ENCODE results near the gene CATSPERE. TPM values are rescaled to one million over a fixed set of nuclear protein-coding genes. Genes with fewer than 3 reads are reported as not detected.

Gene CATSPERE
- total RNA-seq, 2 donors from 2014 or later = 0.50 to 0.62 TPM

DNA sequence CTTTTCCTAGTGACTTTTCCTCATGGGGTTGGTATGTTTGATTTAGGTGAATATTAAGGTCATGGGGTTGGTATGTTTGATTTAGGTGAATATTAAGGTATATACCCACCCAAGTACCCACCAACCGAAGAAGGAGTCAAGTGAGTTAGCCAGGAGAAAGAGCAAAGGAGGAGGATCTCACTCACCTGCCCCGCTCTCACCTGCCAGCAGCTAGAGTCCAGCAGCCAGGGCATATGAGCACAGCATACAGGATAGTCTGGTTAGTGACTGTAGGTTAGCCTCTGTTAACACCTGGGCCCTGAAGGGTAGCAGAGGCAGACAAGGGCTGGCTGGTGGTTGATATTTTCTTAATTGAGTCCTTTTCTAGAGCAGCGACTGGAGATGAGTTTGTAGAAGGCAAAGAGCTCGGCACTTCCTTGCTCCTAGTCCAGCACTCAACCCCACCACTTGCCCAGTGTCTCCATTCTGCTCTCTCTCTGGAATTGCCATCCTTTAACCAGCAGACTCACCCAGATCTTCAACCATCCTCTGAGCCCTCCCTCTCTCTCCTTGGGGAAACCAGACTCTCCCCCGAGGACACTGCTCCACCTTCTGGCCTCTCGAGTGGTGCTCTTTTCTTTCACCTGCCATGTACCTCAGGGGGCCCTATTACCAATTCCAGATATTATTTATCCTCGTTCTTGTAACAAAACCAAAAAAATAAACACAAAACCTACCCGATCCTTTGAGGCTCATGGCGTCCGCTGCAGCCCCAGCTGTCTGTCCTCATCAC, 175.6 kb downstream of the CATSPERE start:
- ATAC-seq (no peak), DNase-seq (ENCODE audit: low spot score in 2 of 2) (no peak)
- H3K36me3 Mint-ChIP-seq = peaks cover 0 to 1% of the 10 kb centered on the region in 2 donors
- no peak overlapping the region for H3K27ac Mint-ChIP-seq
- no peaks in the 10 kb centered on the region for H3K9me3 Mint-ChIP-seq

DNA sequence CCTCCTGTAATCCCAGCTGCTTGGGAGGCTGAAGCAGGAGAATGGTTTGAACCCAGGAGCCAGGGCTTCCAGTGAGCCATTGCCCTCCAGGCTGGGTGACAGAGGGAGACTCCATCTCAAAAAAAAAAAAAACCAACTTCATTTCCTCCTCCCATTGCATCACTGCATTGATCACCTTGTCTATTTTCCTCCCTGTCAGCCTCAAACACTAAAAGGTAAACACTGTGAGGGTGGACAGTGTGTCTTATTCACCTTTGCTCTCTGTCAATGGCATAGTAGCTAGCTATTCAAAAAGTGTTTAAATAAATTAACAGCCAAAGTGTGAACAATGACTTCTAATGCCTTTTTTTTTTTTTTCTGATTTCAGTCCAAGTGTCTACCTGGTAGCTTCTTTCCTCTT, 178.5 kb downstream of the CATSPERE start:
- no peak for DNase-seq (ENCODE audit: low spot score in 2 of 2)
- no peaks in the 10 kb centered on the region for H3K36me3 Mint-ChIP-seq
- no peaks in the 10 kb centered on the region for H3K9me3 Mint-ChIP-seq
- ATAC-seq = no peak
- no peak overlapping the region for H3K27ac Mint-ChIP-seq

GRCh38 chr1:244640917-244641316, 179.8 kb downstream of the CATSPERE start:
- Mint-ChIP-seq H3K27ac (no peak overlapping the region), H3K9me3 (no peaks in the 10 kb centered on the region), H3K36me3 (no peaks in the 10 kb centered on the region)
- ATAC-seq (no peak), DNase-seq (ENCODE audit: low spot score in 2 of 2) (no peak)

DNA sequence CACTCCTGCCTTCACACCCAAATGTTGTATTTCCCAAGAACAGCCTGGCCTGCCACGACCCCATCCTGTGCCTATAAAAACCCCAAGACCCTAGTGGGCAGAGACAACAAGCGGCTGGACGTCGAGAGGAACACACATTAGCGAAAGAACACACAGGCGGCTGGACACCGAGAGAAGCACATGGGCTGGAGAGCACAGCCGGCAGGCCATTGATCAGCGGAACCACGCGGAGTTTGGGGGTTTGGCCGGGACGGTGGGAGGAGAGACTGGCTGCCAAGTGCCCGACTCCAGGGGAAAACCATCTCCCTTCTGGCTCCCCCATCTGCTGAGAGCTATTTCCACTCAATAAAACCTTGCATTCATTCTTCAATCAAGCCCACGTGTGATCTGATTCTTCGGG, 181.5 kb downstream of the CATSPERE start:
- no peak for DNase-seq (ENCODE audit: low spot score in 2 of 2)
- H3K36me3 Mint-ChIP-seq = no peaks in the 10 kb centered on the region
- ATAC-seq = no peak
- H3K27ac Mint-ChIP-seq = no peak overlapping the region
- no peaks in the 10 kb centered on the region for H3K9me3 Mint-ChIP-seq

GRCh38 chr1:244642988-244643387, 181.9 kb downstream of the CATSPERE start:
- Mint-ChIP-seq H3K36me3 (no peaks in the 10 kb centered on the region), H3K9me3 (no peaks in the 10 kb centered on the region), H3K27ac (no peak overlapping the region)
- DNase-seq (ENCODE audit: low spot score in 2 of 2) (no peak), ATAC-seq (no peak)

- H3K27ac Mint-ChIP-seq = no peak overlapping the region
- no peaks in the 10 kb centered on the region for H3K9me3 Mint-ChIP-seq
- no peak for DNase-seq (ENCODE audit: low spot score in 2 of 2)
- ATAC-seq = no peak
- no peaks in the 10 kb centered on the region for H3K36me3 Mint-ChIP-seq
These were observed 184.3 kb downstream of the CATSPERE start for GRCh38 chr1:244645414-244645813.

- Mint-ChIP-seq H3K36me3 (no peaks in the 10 kb centered on the region), H3K9me3 (no peaks in the 10 kb centered on the region), H3K27ac (no peak overlapping the region)
- ATAC-seq (no peak), DNase-seq (ENCODE audit: low spot score in 2 of 2) (no peak)
These were observed 184.8 kb downstream of the CATSPERE start for GRCh38 chr1:244645890-244646289.

DNA sequence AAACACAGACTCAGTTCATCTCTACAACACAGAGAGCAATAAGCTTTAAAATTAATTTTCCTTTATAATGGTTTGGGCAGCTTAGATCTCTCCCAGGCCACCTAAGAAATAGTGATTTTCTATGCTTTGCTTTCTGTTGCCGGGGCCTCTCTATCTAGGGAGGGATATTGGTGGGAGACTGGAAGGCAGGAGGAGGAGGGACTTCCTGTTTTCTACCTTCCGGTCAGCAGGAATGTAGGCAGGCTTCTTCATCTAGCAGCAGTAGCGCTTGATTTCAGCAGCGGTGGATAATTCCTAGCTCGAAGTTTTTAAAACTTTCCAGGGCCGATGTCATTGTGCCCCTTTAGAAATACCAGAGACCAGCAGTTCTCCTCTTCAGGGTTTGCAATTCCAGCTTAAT, 186.7 kb downstream of the CATSPERE start:
- DNase-seq (ENCODE audit: low spot score in 2 of 2) (no peak), ATAC-seq (no peak)
- H3K27ac Mint-ChIP-seq = no peak overlapping the region
- peaks cover 7% of the 10 kb centered on the region in 2 donors for H3K9me3 Mint-ChIP-seq
- peaks cover 9 to 10% of the 10 kb centered on the region in 2 donors for H3K36me3 Mint-ChIP-seq

DNA sequence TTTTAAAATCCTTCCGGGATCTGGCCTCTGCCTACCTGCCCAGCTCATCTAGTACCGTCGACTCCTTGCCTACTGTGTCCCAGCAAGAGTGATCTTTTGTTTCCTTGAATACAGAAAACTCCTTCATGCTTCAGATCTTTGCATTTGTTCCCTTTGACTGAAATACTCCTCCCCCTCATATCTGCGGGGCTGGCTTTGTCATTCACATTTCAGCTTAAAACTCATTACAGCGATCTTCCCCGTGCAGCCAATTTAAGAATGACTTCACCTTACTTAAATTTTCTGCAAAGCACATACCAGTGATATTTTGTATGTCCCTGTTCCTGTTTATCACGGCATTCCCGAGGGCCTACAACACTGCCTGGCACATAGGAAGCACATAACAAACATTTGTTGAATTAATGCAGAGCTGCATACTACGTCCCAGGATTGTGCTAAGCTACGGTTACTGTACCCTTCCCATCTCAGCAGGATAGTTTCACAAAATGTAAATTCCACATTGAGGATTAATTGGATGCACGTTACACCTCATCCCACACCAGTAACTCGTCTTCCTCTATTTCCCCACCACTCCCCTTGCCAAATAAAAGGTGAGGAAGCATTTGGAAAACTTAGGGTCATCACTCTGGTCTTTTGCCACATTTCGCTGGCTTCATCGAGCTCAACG, 191.0 kb downstream of the CATSPERE start:
- DNase-seq (ENCODE audit: low spot score in 2 of 2) (no peak), ATAC-seq (no peak)
- H3K27ac Mint-ChIP-seq = peak overlapping the region; percentile 84 to 87
- peaks cover 7% of the 10 kb centered on the region in 2 donors for H3K9me3 Mint-ChIP-seq
- peaks cover 13 to 14% of the 10 kb centered on the region in 2 donors for H3K36me3 Mint-ChIP-seq

- Mint-ChIP-seq H3K27ac (peak within 1 kb of the TSS; percentile 84 to 87), H3K36me3 (peaks cover 18 to 20% of the 10 kb centered on the region in 2 donors), H3K9me3 (peaks cover 7% of the 10 kb centered on the region in 2 donors)
- DNase-seq (ENCODE audit: low spot score in 2 of 2) (peak; percentile 95 to 99), ATAC-seq (peak; percentile 94 to 95)
These were observed 191.8 kb downstream of the CATSPERE start, which contains the start of gene DESI2 for GRCh38 chr1:244652623-244653438. DESI2 (plus strand) TSS chr1:244653126; CDS start chr1:244653314, 188 bp downstream.

DNA sequence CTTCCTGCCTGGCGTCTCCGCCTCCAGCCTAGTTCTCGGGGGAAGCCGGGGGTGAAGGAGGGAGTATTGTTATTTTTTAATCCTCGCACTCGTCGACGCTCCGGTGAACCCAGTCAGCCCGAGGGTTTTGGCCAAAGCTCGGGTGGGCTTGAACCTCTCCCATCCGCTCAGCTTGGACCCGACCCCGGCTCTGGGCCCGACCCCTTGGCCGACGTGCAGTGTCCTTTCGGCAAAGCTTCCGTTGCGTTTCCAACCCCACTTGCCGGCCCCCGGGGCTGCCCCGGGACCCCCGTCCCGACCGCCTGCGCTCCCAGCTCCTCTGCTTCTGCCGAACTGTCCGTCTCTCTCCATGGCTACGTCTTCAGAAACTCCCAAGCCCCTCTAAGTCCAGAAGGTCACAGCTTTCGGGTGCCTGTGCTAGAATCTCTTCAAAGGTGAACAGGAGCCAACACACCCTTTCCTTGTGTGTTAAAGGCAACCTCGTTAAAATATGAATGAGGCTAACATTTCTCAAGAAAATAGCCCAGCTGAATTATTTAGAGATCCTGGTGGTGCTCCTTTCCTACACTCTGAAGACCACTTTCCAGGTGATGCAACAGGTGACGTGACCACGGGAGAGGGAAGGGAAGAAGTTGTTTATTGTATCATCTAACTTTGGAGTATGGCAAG, 192.5 kb downstream of the CATSPERE start:
- no peak overlapping the region for H3K27ac Mint-ChIP-seq
- ATAC-seq (no peak), DNase-seq (ENCODE audit: low spot score in 2 of 2) (no peak)
- H3K36me3 Mint-ChIP-seq = peaks cover 18 to 20% of the 10 kb centered on the region in 2 donors
- peaks cover 7% of the 10 kb centered on the region in 2 donors for H3K9me3 Mint-ChIP-seq

DNA sequence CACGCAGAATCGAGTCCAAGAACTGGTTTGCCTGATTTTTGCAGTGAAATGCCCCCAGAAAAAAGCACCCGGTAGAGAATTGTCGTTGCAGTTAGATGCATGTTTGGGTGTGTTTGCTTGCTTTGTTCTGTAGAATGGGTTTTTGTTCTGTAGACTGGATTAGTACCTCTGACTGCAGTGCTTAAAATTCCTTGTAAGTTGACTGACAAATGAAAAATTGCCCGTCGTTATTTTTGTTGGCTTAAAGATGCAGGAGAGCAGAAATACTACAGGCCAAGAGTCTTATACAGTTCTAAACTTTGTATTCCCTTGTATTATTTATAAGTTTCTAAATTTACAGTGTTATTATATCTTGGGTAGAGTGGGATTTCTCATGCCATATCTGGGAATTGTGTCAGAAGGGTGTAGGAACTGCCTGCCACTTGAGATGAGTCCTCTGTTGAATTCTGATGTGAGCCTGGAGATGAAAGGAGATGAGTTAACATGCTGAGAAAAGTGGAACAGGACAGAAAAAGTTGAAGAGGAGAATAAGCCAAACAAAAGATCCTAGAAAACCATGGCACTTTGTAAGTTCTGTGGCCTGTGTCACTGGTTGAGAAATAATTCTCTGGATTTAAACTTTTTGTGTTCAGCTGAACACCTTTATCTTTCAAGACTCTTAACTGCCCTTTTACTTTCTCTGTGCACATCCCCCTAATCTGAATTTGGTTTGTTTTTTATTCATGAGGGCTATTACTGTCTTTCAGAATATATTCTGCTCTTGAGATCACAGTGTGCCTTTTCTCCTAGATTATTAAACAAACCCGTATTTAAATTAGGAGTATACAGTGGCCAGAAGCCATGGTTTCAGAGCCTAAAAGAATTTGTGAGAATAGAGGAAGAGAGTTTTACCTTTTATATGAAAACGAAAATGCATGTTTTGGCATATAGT, 193.3 kb downstream of the CATSPERE start:
- DNase-seq (ENCODE audit: low spot score in 2 of 2) (no peak), ATAC-seq (no peak)
- H3K27ac Mint-ChIP-seq = no peak overlapping the region

GRCh38 chr1:244655186-244655585, 194.1 kb downstream of the CATSPERE start:
- DNase-seq (ENCODE audit: low spot score in 2 of 2) (no peak), ATAC-seq (no peak)
- Mint-ChIP-seq H3K27ac (no peak overlapping the region), H3K9me3 (peaks cover 7% of the 10 kb centered on the region in 2 donors), H3K36me3 (peaks cover 25 to 27% of the 10 kb centered on the region in 2 donors)

More for the DNA sequence above, 193.3 kb downstream of the CATSPERE start:
- H3K36me3 Mint-ChIP-seq = peaks cover 23% of the 10 kb centered on the region in 2 donors
- H3K9me3 Mint-ChIP-seq = peaks cover 7% of the 10 kb centered on the region in 2 donors

DNA sequence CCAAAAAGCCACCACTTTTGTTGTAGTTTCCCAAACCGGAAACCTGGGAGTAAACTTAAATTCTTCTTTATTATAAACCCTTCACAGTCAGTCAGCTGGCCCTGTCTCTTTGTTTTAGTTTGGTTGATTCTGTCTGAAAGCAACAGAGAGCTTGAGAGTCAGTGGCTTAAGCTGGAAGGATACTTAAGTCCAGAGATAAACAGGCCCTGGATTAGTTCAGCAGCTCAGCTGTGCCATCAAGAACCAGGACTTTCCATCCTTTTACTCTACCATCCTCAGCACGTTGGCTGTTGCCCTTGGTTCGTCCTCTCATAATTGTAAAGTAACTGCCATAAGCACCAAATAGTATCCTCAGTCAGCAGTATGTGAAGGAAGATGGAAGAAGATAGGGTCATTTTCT, 196.3 kb downstream of the CATSPERE start:
- no peak for DNase-seq (ENCODE audit: low spot score in 2 of 2)
- Mint-ChIP-seq H3K9me3 (peaks cover 0 to under 1% of the 10 kb centered on the region in 2 donors), H3K27ac (peak overlapping the region in 1 of 2 donors; percentile 4), H3K36me3 (peaks cover 17 to 19% of the 10 kb centered on the region in 2 donors)
- ATAC-seq = no peak

DNA sequence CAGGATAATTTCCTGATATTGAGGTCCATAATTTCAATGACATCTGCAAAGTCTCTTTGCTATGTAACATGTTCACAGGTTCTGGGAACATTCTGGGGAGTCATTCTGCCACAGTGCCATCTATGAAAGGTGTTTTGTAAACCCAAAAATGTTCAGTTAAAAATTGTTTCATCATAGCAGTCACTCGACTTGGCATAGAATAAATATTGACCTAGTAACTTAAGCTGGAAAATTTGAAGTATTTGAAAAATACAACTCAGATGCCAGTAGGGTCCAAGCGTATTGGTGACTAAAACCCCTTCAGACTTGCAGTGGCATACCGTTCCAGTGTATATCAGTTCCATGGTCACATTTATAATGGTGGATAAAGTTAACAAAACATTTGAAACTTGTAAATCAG, 198.6 kb downstream of the CATSPERE start:
- DNase-seq (ENCODE audit: low spot score in 2 of 2) (no peak), ATAC-seq (no peak)
- Mint-ChIP-seq H3K27ac (no peak overlapping the region), H3K36me3 (peaks cover 15 to 18% of the 10 kb centered on the region in 2 donors), H3K9me3 (no peaks in the 10 kb centered on the region)

Measured in activated naive CD4-positive, alpha-beta T cell treated with anti-CD3 and anti-CD28 coated beads, Interleukin-2, amount 50 U/mL, for 72 hours (primary cell).